ENCODE measurements around the gene KMT5B. TPM values are rescaled to one million over a fixed set of nuclear protein-coding genes. Genes with fewer than 3 reads are reported as not detected.

The KMT5B gene
- total and polyA plus RNA-seq, 2 of the 13 experiments (the other 11 are each of a cell fraction or from before 2014, with no cell fraction given) = 17.6 to 23.7 TPM

- TF ChIP-seq MXD4 (CRISPR knock-in tag; IDR thresholded peaks at IDR 0.05) (no peak), ZSCAN30 (CRISPR knock-in tag; IDR thresholded peaks at IDR 0.05) (no peak), ZNF343 (CRISPR knock-in tag; IDR thresholded peaks at IDR 0.05) (no peak), ZFP36L2 (CRISPR knock-in tag; IDR thresholded peaks at IDR 0.05) (no peak), ZNF12 (CRISPR knock-in tag; IDR thresholded peaks at IDR 0.05) (no peak), KDM3A (CRISPR knock-in tag; IDR thresholded peaks at IDR 0.05; ENCODE audit: low read depth) (no peak), ZNF670 (CRISPR knock-in tag; IDR thresholded peaks at IDR 0.05; ENCODE audit: borderline replicate concordance) (no peak), ADNP (CRISPR knock-in tag; IDR thresholded peaks at IDR 0.05) (no peak), ARNTL (CRISPR knock-in tag; IDR thresholded peaks at IDR 0.05) (no peak), MIER3 (CRISPR knock-in tag; IDR thresholded peaks at IDR 0.05; ENCODE audit: borderline replicate concordance) (0 out of 2 replicates have a peak, but pooled peaks have one; percentile 25), MLLT10 (CRISPR knock-in tag; IDR thresholded peaks at IDR 0.05) (no peak), ZSCAN5A (CRISPR knock-in tag; IDR thresholded peaks at IDR 0.05; ENCODE audit: borderline replicate concordance) (no peak), FOXK2 (IDR thresholded peaks at IDR 0.05) (no peak), REXO4 (CRISPR knock-in tag; IDR thresholded peaks at IDR 0.05; ENCODE audit: borderline replicate concordance) (no peak), ZNF460 (CRISPR knock-in tag; IDR thresholded peaks at IDR 0.05; ENCODE audit: borderline replicate concordance) (no peak), MIER2 (CRISPR knock-in tag; IDR thresholded peaks at IDR 0.05) (no peak), ZNF713 (CRISPR knock-in tag; IDR thresholded peaks at IDR 0.05) (no peak), SPEN (CRISPR knock-in tag; IDR thresholded peaks at IDR 0.05; ENCODE audit: low read depth) (no peak), MBNL3 (CRISPR knock-in tag; conservative IDR thresholded peaks at IDR 0.05) (no peak), TBP (CRISPR knock-in tag; IDR thresholded peaks at IDR 0.05) (no peak), SNAPC2 (CRISPR knock-in tag; IDR thresholded peaks at IDR 0.05) (no peak), ZNF331 (CRISPR knock-in tag; IDR thresholded peaks at IDR 0.05) (peak; percentile 48; the same call in 1 of the 2 replicates), GLI4 (CRISPR knock-in tag; IDR thresholded peaks at IDR 0.05; ENCODE audit: borderline replicate concordance) (no peak), MYNN (CRISPR knock-in tag; IDR thresholded peaks at IDR 0.05; ENCODE audit: low read depth) (no peak), ZNF317 (CRISPR knock-in tag; IDR thresholded peaks at IDR 0.05) (0 out of 2 replicates have a peak, but pooled peaks have one; percentile 25), DMAP1 (CRISPR knock-in tag; IDR thresholded peaks at IDR 0.05) (0 out of 2 replicates have a peak, but pooled peaks have one; percentile 28), NFE2L1 (CRISPR knock-in tag; IDR thresholded peaks at IDR 0.05; ENCODE audit: borderline replicate concordance) (no peak)
- TF ChIP-seq, protein P1, sequence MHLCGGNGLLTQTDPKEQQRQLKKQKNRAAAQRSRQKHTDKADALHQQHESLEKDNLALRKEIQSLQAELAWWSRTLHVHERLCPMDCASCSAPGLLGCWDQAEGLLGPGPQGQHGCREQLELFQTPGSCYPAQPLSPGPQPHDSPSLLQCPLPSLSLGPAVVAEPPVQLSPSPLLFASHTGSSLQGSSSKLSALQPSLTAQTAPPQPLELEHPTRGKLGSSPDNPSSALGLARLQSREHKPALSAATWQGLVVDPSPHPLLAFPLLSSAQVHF (CRISPR knock-in tag; IDR thresholded peaks at IDR 0.05) = no peak
- TF ChIP-seq, protein P2, sequence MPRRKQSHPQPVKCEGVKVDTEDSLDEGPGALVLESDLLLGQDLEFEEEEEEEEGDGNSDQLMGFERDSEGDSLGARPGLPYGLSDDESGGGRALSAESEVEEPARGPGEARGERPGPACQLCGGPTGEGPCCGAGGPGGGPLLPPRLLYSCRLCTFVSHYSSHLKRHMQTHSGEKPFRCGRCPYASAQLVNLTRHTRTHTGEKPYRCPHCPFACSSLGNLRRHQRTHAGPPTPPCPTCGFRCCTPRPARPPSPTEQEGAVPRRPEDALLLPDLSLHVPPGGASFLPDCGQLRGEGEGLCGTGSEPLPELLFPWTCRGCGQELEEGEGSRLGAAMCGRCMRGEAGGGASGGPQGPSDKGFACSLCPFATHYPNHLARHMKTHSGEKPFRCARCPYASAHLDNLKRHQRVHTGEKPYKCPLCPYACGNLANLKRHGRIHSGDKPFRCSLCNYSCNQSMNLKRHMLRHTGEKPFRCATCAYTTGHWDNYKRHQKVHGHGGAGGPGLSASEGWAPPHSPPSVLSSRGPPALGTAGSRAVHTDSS (CRISPR knock-in tag; conservative IDR thresholded peaks at IDR 0.05) = no peak
- TF ChIP-seq, protein P3, sequence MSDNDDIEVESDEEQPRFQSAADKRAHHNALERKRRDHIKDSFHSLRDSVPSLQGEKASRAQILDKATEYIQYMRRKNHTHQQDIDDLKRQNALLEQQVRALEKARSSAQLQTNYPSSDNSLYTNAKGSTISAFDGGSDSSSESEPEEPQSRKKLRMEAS (IDR thresholded peaks at IDR 0.05) = peak; percentile 32; the same call in 1 of the 2 replicates
- TF ChIP-seq, protein P4, sequence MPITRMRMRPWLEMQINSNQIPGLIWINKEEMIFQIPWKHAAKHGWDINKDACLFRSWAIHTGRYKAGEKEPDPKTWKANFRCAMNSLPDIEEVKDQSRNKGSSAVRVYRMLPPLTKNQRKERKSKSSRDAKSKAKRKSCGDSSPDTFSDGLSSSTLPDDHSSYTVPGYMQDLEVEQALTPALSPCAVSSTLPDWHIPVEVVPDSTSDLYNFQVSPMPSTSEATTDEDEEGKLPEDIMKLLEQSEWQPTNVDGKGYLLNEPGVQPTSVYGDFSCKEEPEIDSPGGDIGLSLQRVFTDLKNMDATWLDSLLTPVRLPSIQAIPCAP (CRISPR knock-in tag; IDR thresholded peaks at IDR 0.05; ENCODE audit: low read depth) = no peak
Observed at GRCh38 chr11:68137833-68138232, 75.3 kb downstream of the KMT5B start (continued).

All from HepG2 (cell line).